NCI-H2107 treated with DMSO at 0.1 percent for 48 hours (cell line): ENCODE results near the gene TEX13D.
"Not testable (repeated sequence)": the region's sequence is repeated elsewhere in the genome, so short reads cannot be mapped to it uniquely, and the experiment has no call there.

Experiments
- DNase-seq: peaks from one replicate; lab custom pipeline; 2025; ENCODE audit not compliant: unreplicated experiment; lab: John Stamatoyannopoulos, UW

TEX13D gene

DNA sequence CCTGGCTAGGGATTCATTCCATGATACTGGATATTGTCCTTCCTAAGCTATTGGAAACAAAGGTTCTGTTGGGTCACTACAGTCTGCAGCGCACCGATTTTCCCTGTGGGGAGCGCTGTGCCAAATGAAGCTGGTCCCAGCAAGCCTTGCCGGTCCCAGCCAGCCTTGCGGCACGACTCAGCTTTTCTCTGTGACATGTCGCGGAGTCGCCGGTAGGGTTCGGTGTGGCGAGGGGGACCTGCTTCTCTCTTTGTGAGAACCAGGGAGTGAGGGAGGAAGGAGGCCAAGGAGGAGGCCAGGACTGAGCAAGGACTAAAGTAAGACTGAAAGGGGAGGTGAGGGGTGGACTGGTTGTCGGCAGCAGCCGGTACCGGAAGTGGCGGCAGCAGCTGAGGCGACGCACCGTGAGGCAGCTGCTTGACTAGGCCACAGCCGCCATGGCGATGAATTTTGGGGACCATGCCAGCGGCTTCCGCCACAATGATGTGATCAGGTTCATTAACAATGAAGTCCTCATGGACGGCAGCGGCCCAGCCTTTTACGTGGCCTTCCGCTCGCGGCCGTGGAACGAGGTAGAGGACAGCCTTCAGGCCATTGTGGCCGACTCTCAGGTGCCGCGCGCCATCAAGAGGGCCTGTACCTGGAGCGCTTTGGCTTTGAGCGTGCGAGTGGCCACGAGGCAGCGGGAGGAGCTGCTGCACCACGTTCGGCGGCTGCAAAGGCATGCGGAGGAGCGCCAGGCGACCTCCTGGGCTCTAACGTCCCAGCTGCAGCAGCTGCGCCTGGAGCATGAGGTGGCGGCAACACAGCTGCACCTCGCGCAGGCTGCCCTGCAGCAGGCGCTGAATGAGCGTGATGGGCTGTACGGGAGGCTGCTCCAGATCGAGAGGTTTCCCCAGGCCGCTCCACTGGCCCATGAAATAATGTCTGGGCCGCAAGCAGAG, at the start of gene TEX13D:
Gene TEX13D (plus strand): TSS at position 180 of the 944 bp plus-strand sequence. CDS start 258 bp downstream, at position 438.
- no peak for DNase-seq

DNA sequence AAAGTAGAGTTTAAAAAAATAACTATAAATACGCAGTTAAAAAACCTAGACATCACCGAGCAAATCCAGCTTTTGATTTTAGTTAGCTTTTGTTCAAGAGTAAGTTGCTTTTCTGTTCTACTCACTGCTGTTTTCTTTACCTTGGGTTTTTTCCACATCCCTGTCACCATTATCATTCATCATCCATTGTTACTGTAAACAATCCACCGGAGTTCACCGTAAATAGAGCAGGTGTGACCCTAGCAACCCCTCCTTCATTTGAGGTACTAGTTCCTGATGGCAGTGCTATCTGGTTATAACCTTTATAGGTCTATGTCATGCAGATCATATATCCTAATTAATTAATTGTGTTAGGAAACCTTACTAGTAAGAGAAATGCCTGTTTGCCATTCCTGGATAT, 43.0 kb upstream of the TEX13D start:
- peak; percentile 40 for DNase-seq

DNA sequence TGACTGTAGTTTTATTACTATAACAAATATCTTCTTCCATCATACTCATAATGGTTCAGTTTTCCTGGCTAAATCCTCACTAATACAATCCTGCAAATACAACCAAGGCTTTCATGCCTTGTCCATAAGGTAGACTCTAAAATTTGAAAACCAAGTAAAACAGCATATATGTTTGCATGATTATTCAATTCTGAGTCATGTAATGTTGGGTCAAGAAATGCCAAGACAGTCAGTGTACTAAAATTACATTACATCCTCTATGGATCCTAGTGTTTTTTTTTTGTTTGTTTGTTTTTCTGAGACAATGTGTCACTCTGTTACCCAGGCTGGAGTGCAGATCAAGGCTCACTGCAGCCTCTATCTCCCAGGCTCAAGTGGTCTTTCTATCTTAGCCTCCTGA, 38.6 kb upstream of the TEX13D start:
- no peak for DNase-seq

DNA sequence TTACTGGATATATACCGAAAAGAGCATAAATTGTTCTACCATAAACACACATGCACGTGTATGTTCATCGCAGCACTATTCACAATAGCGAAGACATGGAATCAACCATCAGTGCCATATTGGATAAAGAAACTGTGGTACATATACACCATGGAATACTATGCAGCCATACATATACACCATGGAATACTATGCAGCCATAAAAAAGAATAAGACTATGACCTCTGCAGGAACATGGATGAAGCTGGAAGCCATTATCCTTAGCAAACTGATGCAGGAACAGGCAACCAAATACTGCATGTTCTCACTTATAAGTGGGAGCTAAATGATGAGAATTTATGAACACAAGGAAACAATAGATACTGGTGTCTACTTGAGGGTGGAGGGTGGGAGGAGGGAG, 33.1 kb upstream of the TEX13D start:
- not testable (repeated sequence) for DNase-seq

DNA sequence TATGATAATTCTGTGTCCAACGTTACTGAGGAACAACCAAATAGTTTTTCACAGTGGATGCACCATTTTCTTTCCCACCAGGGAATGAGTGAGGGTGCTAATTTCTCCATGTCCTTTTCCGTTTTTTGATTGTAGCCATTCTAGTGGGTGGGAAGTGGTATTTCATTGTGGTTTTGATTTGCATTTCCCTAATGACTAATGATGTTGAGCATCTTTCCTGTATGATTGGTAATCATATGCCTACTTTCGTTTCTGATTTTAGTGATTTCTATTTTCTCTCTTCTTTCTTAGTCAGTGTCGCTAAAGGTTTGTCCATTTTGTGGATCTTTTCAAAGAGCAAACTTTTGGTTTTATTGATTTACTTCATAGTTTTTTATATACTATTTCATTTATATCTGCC, 32.1 kb upstream of the TEX13D start:
- no peak for DNase-seq

DNA sequence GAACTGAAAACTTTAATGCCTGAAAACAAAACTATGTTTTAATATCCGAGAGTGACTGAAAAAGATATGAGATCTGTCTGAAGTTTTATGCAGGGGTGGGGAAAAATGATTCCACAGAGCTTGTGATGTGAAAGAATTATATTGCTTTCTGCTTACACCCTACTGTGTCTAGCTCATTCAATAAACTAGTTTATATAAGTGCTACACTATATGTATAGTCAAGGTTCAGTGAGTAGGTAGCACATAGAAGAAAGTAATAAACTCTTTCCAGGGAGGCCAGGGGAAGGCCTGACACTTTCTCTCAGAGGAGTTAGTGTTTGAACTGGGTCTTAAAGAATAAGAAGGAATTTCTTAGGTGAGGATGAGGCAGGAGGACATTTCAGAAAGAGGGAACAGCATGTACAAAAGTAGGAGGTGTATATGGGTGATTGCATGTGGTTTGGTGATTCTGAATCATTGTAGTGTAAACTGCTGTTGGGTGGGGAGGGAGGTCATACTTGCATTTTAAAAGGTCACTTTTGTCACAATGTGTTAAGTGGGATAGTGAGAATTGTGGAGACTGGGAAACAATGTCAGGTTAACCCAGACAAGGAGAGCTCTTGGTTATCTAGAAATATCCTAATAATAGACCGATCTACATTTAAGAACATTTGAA, 25.1 kb upstream of the TEX13D start:
- no peak for DNase-seq

DNA sequence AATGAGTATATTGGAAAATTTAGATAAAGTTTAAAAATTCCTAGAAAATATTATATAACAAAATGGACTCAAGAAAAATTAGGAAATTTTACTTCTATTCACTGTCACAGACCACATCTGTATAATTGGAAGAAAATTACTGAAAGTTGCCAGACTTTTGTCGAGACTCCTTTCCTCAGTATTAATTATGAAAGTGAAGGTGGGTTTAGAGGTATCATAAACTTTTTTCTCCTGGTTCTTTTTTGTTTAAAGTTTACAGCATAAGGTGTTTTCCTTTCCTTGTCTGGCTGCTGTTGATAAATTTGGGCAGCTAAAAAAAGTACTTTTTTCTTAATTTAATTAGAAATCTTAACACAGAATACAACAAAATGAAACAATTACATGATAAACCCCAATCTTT, 6.7 kb upstream of the TEX13D start:
- no peak for DNase-seq

DNA sequence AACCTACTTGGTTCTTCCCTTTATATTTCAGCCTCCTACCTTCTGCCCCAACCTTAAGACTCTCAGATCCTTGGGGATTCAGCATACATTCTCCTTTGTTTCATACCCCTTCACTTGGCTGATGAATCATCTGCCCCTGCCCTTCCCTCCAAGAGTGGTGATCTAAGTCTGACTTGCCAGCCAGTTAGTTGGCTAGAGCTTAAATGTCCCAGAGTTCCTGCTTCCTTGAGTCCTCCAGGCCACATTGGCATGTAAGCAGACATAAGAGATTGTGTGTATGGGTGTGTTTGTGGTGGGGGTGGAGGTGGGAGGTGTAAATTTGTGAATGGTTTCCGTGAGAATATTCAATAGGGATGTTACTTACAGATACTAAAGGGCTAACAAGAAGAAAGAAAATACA, 3.7 kb upstream of the TEX13D start:
- no peak for DNase-seq

DNA sequence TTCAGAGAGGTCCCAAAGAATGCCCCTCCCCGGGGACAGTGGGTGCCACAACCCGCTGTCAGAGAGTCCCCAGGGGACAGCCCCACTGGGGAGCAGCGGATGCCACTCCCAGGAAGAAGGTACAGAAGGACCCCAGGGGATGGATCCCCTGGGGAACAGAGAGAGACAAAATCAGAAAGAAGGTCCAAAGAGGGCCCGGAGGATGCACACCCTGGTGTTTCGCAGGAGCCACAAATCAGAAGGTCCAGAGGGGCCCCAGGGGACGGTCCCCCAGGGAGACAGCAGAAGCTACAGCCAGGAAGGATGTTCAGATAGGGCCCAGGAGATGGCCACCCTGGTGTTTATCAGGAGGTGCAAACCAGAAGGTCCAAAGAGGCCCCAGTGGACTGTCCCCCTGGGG, 1.4 kb downstream of the TEX13D start:
- DNase-seq: no peak

DNA sequence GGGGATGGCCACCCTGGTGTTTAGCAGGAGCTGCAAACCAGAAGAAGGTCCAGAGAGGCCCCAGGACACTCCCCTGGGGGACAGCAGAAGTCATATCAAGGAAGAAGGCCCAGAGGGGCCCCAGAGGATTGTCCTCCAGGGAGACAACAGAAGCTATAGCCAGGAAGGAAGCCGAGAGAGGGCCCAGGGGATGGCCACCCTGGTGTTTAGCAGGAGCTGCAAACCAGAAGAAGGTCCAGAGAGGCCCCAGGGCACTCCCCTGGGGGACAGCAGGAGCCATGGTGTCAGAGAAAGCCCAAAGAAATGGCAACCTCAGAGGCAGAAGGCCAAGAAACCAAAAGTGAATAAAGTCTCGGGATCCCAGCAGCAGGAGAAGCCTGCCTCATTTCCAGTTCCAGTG, 2.1 kb downstream of the TEX13D start:
- DNase-seq: not testable (repeated sequence)

DNA sequence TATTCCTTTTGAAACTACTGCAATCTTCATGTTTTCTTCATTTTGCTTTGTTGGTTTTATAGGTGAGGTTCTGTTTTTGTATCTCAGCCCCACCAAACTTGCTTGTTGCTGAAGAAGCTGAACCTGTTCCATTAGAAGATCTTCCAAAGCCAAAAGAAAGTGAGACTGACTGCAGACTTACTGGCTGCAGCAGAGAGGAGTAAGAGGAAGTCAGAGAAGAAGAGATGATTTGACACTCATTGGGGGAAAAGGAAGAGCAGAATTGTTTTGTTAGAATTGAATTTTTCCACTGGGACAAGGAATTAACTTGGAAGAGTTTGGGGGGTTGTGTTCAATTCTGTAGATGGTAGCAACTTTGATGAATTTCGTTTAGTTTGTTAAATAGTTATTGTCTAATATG, 3.1 kb downstream of the TEX13D start:
- DNase-seq: no peak

DNA sequence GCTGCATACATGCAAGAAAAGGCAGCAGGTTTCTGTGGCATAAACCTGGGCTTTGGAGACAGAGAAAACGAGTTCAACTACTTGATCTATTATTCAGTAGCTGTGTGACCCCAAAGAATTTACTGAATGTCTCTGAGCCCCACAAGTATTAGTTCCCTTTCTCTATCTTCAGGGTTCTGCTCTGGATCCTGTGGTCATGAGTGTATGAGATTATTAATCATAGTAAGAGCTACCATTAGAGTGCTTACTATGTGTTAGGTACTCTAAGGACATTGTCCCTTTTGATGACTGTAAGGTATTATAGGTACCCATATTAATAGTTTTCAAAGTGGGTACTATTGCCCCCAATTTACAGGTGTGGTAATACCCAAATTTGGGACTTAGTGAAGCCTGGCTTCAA, 5.5 kb downstream of the TEX13D start:
- no peak for DNase-seq

DNA sequence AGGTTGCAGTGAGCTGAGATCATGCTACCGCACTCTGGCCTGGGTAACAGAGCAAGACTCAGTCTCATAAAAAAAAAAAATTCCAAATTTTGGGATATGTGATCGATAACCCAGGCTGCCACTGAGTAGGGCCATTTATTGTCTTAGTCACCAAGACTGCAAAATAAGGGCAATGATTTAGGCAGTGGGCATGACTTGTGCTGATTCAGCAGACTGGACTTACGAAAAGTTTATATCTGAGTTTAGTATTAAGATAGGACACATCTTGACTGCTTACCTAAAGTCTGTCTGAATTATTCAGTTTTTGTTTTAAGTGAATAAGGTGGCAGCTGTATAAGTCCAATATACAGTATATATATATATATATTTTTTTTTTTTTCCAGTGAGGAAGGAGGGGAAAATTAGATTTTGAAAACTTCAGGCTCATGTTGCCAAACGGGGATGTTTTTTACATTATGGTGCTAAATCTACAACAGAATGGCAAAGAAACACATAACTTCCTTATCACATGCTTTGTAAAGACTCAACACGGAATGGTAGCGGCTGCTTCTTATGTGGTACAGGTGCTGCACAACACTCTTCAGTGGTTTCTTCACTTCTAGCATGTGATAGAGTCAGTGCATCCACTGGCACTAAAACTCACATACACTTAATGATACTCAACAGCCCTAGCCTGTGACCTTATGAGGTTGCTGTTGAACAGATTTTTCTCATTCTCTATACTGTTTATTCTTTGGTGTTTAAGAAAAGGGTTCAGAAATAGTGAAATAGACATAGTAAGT, 6.5 kb downstream of the TEX13D start:
- DNase-seq: no peak

DNA sequence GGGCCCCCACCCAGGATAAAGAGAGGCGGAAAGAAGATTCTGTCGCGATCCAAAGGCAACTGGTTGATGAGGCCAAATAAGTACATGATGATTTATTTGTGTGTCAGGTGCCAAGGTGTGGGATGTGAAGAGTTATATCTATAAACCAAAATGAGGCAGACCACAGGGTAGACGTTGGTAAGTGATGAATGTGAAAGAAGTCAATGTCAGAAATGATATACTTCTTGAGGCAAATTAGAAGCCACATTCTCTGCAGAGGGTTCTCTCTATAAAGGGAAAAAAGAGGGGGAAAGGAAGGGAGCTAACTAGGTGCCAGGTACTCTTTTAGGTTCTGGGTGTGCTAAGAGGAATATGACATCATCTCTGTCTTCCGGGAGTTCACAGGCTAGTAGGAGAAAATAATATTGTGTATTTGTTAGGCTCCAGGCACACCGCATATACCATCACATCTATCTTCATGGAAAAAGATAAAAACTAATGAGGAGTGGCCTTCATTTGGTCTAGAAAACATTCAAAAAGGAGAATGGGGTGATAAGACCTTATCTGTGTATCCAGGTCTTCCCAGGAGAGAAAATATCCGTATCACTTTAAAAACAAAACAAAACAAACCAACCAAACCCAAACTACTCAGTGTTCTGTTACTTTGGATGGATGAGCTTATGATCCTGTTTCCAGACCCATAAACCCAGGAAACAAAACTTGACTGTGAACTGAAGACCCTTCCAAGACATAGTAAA, 9.1 kb downstream of the TEX13D start:
- no peak for DNase-seq

DNA sequence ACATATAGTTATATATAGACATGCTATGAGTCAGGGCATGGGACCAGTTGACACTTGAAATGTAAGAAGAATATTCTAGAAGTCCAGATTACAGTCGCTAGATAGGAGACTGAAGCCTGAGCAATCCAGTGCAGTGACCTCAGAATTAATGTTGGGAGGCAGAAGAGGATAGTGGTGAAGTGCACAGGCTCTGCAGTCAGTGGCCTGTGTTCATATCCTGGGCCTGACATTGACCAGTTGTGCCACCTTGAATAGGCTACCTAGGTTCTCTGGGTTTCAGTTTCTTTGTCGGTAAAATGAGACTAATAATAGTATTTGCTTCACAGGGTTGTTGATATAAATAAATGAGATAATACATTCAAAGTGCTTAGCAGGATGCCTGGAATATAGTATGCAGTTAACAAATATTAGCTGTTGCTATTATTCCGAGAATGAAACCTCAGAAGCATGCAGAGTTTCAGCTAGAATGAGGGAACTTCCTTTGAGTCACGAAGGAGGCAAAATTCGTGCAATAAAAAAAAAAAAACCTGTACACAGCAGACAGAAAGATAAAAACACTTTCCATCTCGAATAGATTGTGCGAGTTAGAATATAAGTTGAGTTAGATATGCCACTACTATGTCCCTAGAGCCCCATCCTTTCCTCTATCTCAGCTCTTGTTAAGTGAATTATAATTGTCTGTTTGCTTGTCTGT, 9.9 kb downstream of the TEX13D start:
- no peak for DNase-seq

DNA sequence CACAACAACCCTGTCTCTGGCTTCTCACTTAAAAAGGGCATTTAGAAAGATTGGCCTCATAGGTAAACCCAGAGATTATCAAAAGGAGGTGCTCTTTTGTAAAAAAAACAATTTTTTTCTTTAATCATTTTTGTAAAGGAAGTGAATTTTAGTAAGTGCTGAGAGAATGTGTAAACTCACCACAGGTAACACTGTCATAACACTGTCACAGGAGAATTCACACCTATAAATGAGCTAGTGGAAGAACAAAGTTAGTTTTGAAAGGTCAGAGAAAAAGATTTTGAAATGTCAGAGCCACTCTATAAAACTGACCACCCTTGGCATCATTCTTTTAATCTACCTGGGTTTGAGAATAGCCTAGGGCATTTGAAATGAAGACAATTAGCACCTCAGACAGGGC, 10.6 kb downstream of the TEX13D start:
- DNase-seq: no peak

DNA sequence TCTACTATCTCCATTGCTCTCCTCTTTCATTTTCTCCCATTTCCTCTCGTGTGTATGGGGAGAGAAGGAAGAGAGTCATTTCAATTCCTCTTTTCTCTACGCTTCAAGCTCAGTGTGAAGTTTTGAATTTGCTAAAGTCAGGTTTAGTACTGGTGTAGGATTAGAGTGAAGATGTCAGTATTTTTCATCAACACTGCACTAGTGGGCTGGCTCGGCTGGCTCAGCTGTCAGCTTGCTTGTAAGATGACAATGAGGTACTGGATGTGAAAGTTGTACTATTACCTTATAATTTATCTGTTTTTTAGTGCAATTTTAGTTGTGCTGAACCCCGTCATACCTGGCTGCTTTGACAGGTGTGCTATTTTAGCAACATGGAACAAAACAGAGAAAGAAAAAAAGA, 11.8 kb downstream of the TEX13D start:
- no peak for DNase-seq

DNA sequence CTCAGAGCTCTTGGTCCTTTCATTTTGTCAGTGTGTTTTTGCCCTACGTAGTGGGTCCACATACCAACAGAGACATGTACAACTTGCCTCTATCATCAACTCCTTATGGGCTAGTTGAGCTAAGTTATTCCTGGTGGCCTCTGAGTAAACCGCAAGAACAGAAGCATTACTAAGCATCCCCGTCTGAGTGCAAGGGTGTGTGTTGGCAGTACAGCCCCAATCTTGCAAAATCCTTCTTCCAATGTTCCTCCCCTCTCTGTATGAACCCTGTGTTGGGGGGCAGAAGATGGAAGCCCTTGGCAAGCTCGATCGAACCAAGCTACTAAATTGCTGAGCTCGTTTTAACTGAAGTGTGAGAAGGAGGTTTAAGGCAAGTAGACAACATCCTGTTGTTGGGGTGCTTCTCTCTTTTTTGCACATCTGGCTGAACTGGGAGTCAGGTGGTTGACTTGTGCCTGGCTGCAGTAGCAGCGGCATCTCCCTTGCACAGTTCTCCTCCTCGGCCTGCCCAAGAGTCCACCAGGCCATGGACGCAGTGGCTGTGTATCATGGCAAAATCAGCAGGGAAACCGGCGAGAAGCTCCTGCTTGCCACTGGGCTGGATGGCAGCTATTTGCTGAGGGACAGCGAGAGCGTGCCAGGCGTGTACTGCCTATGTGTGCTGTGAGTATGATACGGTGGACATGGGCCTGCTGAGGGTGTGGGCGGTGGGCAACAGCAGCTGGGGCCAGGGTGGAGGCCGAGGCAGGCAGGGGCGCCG, 13.8 kb downstream of the TEX13D start, which contains the start of gene SH2D1A:
Gene SH2D1A (plus strand): TSS at position 447 of the 760 bp plus-strand sequence. CDS start 80 bp downstream, at position 527.
- no peak for DNase-seq

DNA sequence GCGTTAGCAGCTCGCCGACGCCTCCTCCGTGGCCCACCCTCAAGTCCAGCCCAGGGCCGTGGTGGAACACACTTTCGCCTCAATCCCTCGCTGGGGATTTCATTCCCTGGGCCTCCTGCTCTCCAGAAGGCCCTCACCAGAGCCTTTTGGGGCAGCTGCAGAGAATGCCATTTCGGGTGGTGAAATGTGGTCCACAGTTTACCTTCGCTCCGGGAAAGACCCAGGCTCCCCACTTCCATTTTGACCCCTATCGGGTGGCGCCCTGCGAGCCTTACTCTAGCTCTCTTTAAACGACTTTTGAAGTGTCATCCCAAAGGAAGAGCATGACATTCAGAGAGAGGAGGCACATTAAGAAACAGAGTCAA, 14.4 kb downstream of the TEX13D start:
- DNase-seq: no peak

DNA sequence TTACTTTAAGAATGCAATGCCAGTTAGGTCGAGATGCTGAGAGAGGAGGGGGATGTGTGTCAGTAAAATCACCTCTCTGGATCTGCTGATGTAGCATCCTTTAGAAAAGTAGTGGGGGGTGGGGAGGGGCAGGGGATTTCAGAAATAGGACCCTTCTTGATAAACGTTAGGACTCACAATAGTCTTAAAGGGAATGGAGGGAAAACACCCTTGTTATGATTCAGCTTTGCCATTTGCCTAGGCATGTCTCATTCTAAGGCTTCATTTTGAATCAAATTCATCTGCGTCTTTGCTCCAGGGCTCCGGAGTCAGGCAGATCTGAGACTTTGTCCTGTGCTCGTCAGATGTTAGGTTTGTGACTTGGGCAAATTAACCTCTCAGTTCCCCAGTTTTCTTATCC, 14.8 kb downstream of the TEX13D start:
- DNase-seq: no peak
